ENCODE results near the gene OSBPL9. TPM values are rescaled to one million over a fixed set of nuclear protein-coding genes. Genes with fewer than 3 reads are reported as not detected.

OSBPL9 gene
- total and polyA plus RNA-seq, 9 of the 15 experiments (the other 6 are each of a cell fraction or from before 2014, with no cell fraction given): 43.9 to 217 (median 170) TPM

DNA sequence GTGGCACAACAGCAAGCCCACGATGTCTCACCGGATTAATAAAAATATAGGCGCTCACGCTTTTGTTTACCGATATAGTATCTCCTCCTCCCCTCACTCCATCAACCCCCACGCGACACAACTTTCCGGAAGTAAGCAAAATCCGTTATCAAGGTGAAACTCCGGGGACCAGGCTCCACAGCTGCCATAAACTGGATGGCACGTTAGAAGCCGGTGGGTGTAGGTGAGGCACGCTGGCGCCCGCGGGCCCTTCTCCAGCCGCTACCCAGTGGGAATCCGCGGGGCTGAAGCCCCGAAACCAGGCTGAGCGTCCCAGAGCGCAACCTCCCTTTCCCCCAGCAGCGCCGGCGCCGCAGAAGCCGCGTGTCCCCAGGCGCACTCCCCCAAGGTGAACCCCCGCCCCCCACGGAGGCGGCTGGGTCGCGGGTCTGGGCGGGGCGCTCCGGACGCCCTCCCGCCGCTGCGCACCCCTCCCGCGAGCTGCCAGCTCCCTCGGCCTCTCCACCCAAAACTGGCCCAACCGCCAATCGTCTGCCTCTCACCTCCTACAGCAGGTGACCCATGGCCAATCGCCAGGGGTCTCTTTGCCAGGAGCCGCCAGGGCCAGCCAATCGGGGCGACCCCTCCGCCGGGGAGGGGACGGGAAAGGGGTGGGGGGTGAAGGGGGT, 112.4 kb downstream of the OSBPL9 start (continued):
- no peak for TF ChIP-seq ZC3H8 (IDR thresholded peaks at IDR 0.05)
- peak; percentile 60 for TF ChIP-seq SAP30 (IDR thresholded peaks at IDR 0.05; ENCODE audit: borderline replicate concordance, insufficient read depth, low read depth, low read length, poor library complexity, severe bottlenecking)
- TF ChIP-seq ZNF165 (CRISPR knock-in tag; IDR thresholded peaks at IDR 0.05; ENCODE audit: borderline replicate concordance): no peak
- TF ChIP-seq, protein P1, sequence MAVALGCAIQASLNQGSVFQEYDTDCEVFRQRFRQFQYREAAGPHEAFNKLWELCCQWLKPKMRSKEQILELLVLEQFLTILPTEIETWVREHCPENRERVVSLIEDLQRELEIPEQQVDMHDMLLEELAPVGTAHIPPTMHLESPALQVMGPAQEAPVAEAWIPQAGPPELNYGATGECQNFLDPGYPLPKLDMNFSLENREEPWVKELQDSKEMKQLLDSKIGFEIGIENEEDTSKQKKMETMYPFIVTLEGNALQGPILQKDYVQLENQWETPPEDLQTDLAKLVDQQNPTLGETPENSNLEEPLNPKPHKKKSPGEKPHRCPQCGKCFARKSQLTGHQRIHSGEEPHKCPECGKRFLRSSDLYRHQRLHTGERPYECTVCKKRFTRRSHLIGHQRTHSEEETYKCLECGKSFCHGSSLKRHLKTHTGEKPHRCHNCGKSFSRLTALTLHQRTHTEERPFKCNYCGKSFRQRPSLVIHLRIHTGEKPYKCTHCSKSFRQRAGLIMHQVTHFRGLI (CRISPR knock-in tag; IDR thresholded peaks at IDR 0.05): no peak
- TF ChIP-seq, protein P2, sequence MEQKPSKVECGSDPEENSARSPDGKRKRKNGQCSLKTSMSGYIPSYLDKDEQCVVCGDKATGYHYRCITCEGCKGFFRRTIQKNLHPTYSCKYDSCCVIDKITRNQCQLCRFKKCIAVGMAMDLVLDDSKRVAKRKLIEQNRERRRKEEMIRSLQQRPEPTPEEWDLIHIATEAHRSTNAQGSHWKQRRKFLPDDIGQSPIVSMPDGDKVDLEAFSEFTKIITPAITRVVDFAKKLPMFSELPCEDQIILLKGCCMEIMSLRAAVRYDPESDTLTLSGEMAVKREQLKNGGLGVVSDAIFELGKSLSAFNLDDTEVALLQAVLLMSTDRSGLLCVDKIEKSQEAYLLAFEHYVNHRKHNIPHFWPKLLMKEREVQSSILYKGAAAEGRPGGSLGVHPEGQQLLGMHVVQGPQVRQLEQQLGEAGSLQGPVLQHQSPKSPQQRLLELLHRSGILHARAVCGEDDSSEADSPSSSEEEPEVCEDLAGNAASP (IDR thresholded peaks at IDR 0.05): peak; percentile 79
- peak; percentile 96 to 99 for TF ChIP-seq MAZ (CRISPR knock-in tag; conservative IDR thresholded peaks at IDR 0.05 in 1 of 2, IDR thresholded peaks at IDR 0.05 in 1 of 2)
- no peak for TF ChIP-seq XRCC4 (IDR thresholded peaks at IDR 0.05; ENCODE audit: extremely low read depth, insufficient read depth, insufficient read length)
- no peak for TF ChIP-seq NR2F6 (CRISPR knock-in tag; IDR thresholded peaks at IDR 0.05)
- peak; percentile 67 for TF ChIP-seq GABPB1 (CRISPR knock-in tag; IDR thresholded peaks at IDR 0.05)
- TF ChIP-seq ZSCAN29 (IDR thresholded peaks at IDR 0.05): no peak
- no peak for TF ChIP-seq MTA2 (IDR thresholded peaks at IDR 0.05; ENCODE audit: low read depth)
- peak; percentile 78; the same call in 1 of the 2 replicates for TF ChIP-seq ZNF583 (CRISPR knock-in tag; IDR thresholded peaks at IDR 0.05)
- TF ChIP-seq TSC22D4 (tag; IDR thresholded peaks at IDR 0.05): no peak
- TF ChIP-seq RB1 (IDR thresholded peaks at IDR 0.05; ENCODE audit: low read depth): peak; percentile 86
- TF ChIP-seq ELF4 (CRISPR knock-in tag; IDR thresholded peaks at IDR 0.05): peak; percentile 54; the same call in 1 of the 2 replicates
- TF ChIP-seq HDAC6 (IDR thresholded peaks at IDR 0.05; ENCODE audit: low read depth, low read length): no peak
- no peak for TF ChIP-seq HMG20B (CRISPR knock-in tag; IDR thresholded peaks at IDR 0.05)
- no peak for TF ChIP-seq ZFPM2 (CRISPR knock-in tag; IDR thresholded peaks at IDR 0.05)
- no peak for TF ChIP-seq NFATC3 (IDR thresholded peaks at IDR 0.05)
- TF ChIP-seq, protein P3, sequence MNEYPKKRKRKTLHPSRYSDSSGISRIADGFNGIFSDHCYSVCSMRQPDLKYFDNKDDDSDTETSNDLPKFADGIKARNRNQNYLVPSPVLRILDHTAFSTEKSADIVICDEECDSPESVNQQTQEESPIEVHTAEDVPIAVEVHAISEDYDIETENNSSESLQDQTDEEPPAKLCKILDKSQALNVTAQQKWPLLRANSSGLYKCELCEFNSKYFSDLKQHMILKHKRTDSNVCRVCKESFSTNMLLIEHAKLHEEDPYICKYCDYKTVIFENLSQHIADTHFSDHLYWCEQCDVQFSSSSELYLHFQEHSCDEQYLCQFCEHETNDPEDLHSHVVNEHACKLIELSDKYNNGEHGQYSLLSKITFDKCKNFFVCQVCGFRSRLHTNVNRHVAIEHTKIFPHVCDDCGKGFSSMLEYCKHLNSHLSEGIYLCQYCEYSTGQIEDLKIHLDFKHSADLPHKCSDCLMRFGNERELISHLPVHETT (CRISPR knock-in tag; conservative IDR thresholded peaks at IDR 0.05 in 1 of 2, IDR thresholded peaks at IDR 0.05 in 1 of 2): peak in 1 of 2 experiments; percentile 81; a peak in 1 of 4 replicates
- peak in 1 of 2 experiments; percentile 94; a peak in 2 of 4 replicates for TF ChIP-seq KDM4B (IDR thresholded peaks at IDR 0.05; ENCODE audit: borderline replicate concordance in 2 of 2, low read depth in 1 of 2)
- no peak for TF ChIP-seq PHB (CRISPR knock-in tag; IDR thresholded peaks at IDR 0.05)
- TF ChIP-seq MEF2D (tag; conservative IDR thresholded peaks at IDR 0.05; ENCODE audit: low read depth): 0 out of 2 replicates have a peak, but pooled peaks have one; percentile 29
- no peak for TF ChIP-seq ZNF232 (CRISPR knock-in tag; IDR thresholded peaks at IDR 0.05)
- TF ChIP-seq CEBPB (tag; IDR thresholded peaks at IDR 0.05): no peak
- no peak for TF ChIP-seq GATAD2B (IDR thresholded peaks at IDR 0.05; ENCODE audit: borderline replicate concordance)
